ENCODE results near the gene GNG7.

GNG7 gene

GRCh38 chr19:2628597-2628996, 73.9 kb downstream of the GNG7 start:
- H4K20me1 ChIP-seq (ENCODE audit: insufficient read depth, low read length) = no peaks in the 10 kb centered on the region
- H3K9me3 ChIP-seq (replicated peaks; ENCODE audit: insufficient read depth, low read length) = no peaks in the 10 kb centered on the region
- H3F3A ChIP-seq (ENCODE audit: insufficient read depth, low read length) = peaks cover 28% of the 10 kb centered on the region
- no peak for TF ChIP-seq CTCF (IDR thresholded peaks at IDR 0.05; ENCODE audit: low read length)
- TF ChIP-seq EZH2 (optimal IDR thresholded peaks at IDR 0.05; ENCODE audit: low read depth, low read length) = no peak
- no peak for TF ChIP-seq EZH2phosphoT487 (IDR thresholded peaks at IDR 0.05; ENCODE audit: low read length)
- H3K9ac ChIP-seq (ENCODE audit: low read length) = no peak overlapping the region
- no peak for DNase-seq
- H2AFZ ChIP-seq (ENCODE audit: low read length) = no peak overlapping the region
- no peaks in the 10 kb centered on the region for H3K27me3 ChIP-seq (replicated peaks; ENCODE audit: insufficient read depth, low read length)
- no peak overlapping the region for H3K4me2 ChIP-seq (ENCODE audit: low read depth, low read length)
- no peak overlapping the region for H3K4me3 ChIP-seq (ENCODE audit: low read length)
- H3K27ac ChIP-seq (ENCODE audit: low read length) = peak overlapping the region; percentile 86
- H3K9me2 ChIP-seq (replicated peaks; ENCODE audit: insufficient read depth, low read length) = no peaks in the 10 kb centered on the region
- no peaks in the 10 kb centered on the region for H3K36me3 ChIP-seq (replicated peaks; ENCODE audit: insufficient read depth, low read length)
- peaks cover 31% of the 10 kb centered on the region for H3K4me1 ChIP-seq (ENCODE audit: low read length)
- H3K79me2 ChIP-seq (ENCODE audit: low read length) = peaks cover 51% of the 10 kb centered on the region

- peak overlapping the region; percentile 10; the same call in 1 of the 2 replicates for H3K4me3 ChIP-seq (ENCODE audit: low read length)
- H4K20me1 ChIP-seq (ENCODE audit: insufficient read depth, low read length) = no peaks in the 10 kb centered on the region
- no peak for TF ChIP-seq CTCF (IDR thresholded peaks at IDR 0.05; ENCODE audit: low read length)
- no peak for TF ChIP-seq EZH2phosphoT487 (IDR thresholded peaks at IDR 0.05; ENCODE audit: low read length)
- no peak for TF ChIP-seq EZH2 (optimal IDR thresholded peaks at IDR 0.05; ENCODE audit: low read depth, low read length)
- peaks cover 34% of the 10 kb centered on the region for H3F3A ChIP-seq (ENCODE audit: insufficient read depth, low read length)
- H3K4me2 ChIP-seq (ENCODE audit: low read depth, low read length) = peak overlapping the region; percentile 51
- H3K27me3 ChIP-seq (replicated peaks; ENCODE audit: insufficient read depth, low read length) = no peaks in the 10 kb centered on the region
- no peaks in the 10 kb centered on the region for H3K9me3 ChIP-seq (replicated peaks; ENCODE audit: insufficient read depth, low read length)
- H3K4me1 ChIP-seq (ENCODE audit: low read length) = peaks cover 31% of the 10 kb centered on the region
- no peaks in the 10 kb centered on the region for H3K9me2 ChIP-seq (replicated peaks; ENCODE audit: insufficient read depth, low read length)
- no peaks in the 10 kb centered on the region for H3K36me3 ChIP-seq (replicated peaks; ENCODE audit: insufficient read depth, low read length)
- peaks cover 46% of the 10 kb centered on the region for H3K79me2 ChIP-seq (ENCODE audit: low read length)
- no peak for DNase-seq
- H2AFZ ChIP-seq (ENCODE audit: low read length) = 0 out of 2 replicates have a peak overlapping the region, but pooled peaks have one; percentile 3
- H3K9ac ChIP-seq (ENCODE audit: low read length) = peak overlapping the region; percentile 65
- peak overlapping the region; percentile 86 for H3K27ac ChIP-seq (ENCODE audit: low read length)
Observed at GRCh38 chr19:2627855-2628254, 74.6 kb downstream of the GNG7 start.

GRCh38 chr19:2627319-2627829, 75.1 kb downstream of the GNG7 start:
- no peaks in the 10 kb centered on the region for H3K9me2 ChIP-seq (replicated peaks; ENCODE audit: insufficient read depth, low read length)
- no peaks in the 10 kb centered on the region for H3K9me3 ChIP-seq (replicated peaks; ENCODE audit: insufficient read depth, low read length)
- peak overlapping the region; percentile 51 for H3K4me2 ChIP-seq (ENCODE audit: low read depth, low read length)
- TF ChIP-seq EZH2 (optimal IDR thresholded peaks at IDR 0.05; ENCODE audit: low read depth, low read length) (no peak), CTCF (IDR thresholded peaks at IDR 0.05; ENCODE audit: low read length) (no peak), EZH2phosphoT487 (IDR thresholded peaks at IDR 0.05; ENCODE audit: low read length) (no peak)
- peak; percentile 91 for DNase-seq
- H4K20me1 ChIP-seq (ENCODE audit: insufficient read depth, low read length) = no peaks in the 10 kb centered on the region
- peak overlapping the region; percentile 65 for H3K9ac ChIP-seq (ENCODE audit: low read length)
- no peaks in the 10 kb centered on the region for H3K36me3 ChIP-seq (replicated peaks; ENCODE audit: insufficient read depth, low read length)
- peak overlapping the region; percentile 3; the same call in 1 of the 2 replicates for H2AFZ ChIP-seq (ENCODE audit: low read length)
- peaks cover 44% of the 10 kb centered on the region for H3K79me2 ChIP-seq (ENCODE audit: low read length)
- peak overlapping the region; percentile 10; the same call in 1 of the 2 replicates for H3K4me3 ChIP-seq (ENCODE audit: low read length)
- peaks cover 35% of the 10 kb centered on the region for H3F3A ChIP-seq (ENCODE audit: insufficient read depth, low read length)
- peaks cover 31% of the 10 kb centered on the region for H3K4me1 ChIP-seq (ENCODE audit: low read length)
- peak overlapping the region; percentile 86 for H3K27ac ChIP-seq (ENCODE audit: low read length)
- H3K27me3 ChIP-seq (replicated peaks; ENCODE audit: insufficient read depth, low read length) = no peaks in the 10 kb centered on the region

Data from MM.1S (cell line).